Activated B cell treated with CpG ODN at 0.5 μM for 24 hours (primary cell): ENCODE data around the gene SELENOK. TPM values are rescaled to one million over a fixed set of nuclear protein-coding genes. Genes with fewer than 3 reads are reported as not detected.

Experiments used
- ATAC-seq: fragments of 200-7000 bp; cut with Tn5 transposase; one replicate; pipeline ENCODE4 v1.10.0; 2021; ENCODE audit warnings: low read depth, mild to moderate bottlenecking, moderate library complexity
- CTCF ChIA-PET: fragments of 350-600 bp; sonication (Branson Sonifier 250); formaldehyde crosslinking; loops from one replicate; lab custom pipeline; 2021; ENCODE audit warnings: antibody characterized with exemption; lab: Charles Lee
- POLR2A ChIA-PET: fragments of 350-600 bp; sonication (Branson Sonifier 250); formaldehyde crosslinking; loops from one replicate; lab custom pipeline; 2021; ENCODE audit warnings: antibody characterized with exemption; lab: Charles Lee
- DNase-seq: peaks from one replicate; pipeline ENCODE4 v3.0.0; 2022
- H3K27ac Mint-ChIP-seq: one replicate; pipeline ENCODE4 v1.8.0; 2020; ENCODE audit warnings: mixed read lengths
- H3K27me3 Mint-ChIP-seq: one replicate; pipeline ENCODE4 v1.8.0; 2021; ENCODE audit warnings: mixed read lengths
- H3K36me3 Mint-ChIP-seq: one replicate; pipeline ENCODE4 v1.8.0; 2021; ENCODE audit warnings: low read depth, mixed read lengths
- H3K4me1 Mint-ChIP-seq: one replicate; pipeline ENCODE4 v1.8.0; 2021; ENCODE audit warnings: mixed read lengths
- H3K4me3 Mint-ChIP-seq: one replicate; pipeline ENCODE4 v1.8.0; 2020; ENCODE audit warnings: mild to moderate bottlenecking, mixed read lengths
- H3K9me3 Mint-ChIP-seq: one replicate; pipeline ENCODE4 v1.8.0; 2020; ENCODE audit warnings: mixed read lengths
- CTCF ChIP-seq: fragments of 200-600 bp; IDR thresholded peaks from one replicate; pipeline ENCODE4 v1.8.0; 2022; ENCODE audit warnings: antibody characterized with exemption, mild to moderate bottlenecking
- intact Hi-C: fragments of 100-400 bp; cut with micrococcal nuclease; formaldehyde crosslinking; loops from one replicate; pipeline ENCODE4 v1.15.1; 2024
- total RNA-seq: library from RNA; stranded (reverse); gene quantifications from 2 replicates; pipeline ENCODE4 v1.2.3, GENCODE V29; 2022

Gene SELENOK
- total RNA-seq, 1 donor from 2014 or later: 29.8 TPM

GRCh38 chr3:53844262-53845102 is 47.2 kb downstream of the SELENOK start:
- peaks cover 34% of the 10 kb centered on the region for H3K4me1 Mint-ChIP-seq
- H3K27ac Mint-ChIP-seq: peak overlapping the region; percentile 57
- H3K4me3 Mint-ChIP-seq: peak overlapping the region; percentile 17
- H3K9me3 Mint-ChIP-seq: no peaks in the 10 kb centered on the region
- peaks cover 29% of the 10 kb centered on the region for H3K27me3 Mint-ChIP-seq
- ATAC-seq (peak; percentile 11), DNase-seq (no peak)
- CTCF ChIA-PET: no interaction called here
- no peak for TF ChIP-seq CTCF
- POLR2A ChIA-PET: no interaction called here
- intact Hi-C loops: no loop called here
- no peaks in the 10 kb centered on the region for H3K36me3 Mint-ChIP-seq

GRCh38 chr3:53843195-53844177 is 48.2 kb downstream of the SELENOK start:
- H3K36me3 Mint-ChIP-seq: no peaks in the 10 kb centered on the region
- H3K9me3 Mint-ChIP-seq: no peaks in the 10 kb centered on the region
- DNase-seq: no peak
- POLR2A ChIA-PET: no interaction called here
- TF ChIP-seq CTCF: no peak
- H3K27ac Mint-ChIP-seq: peak overlapping the region; percentile 57
- peaks cover 34% of the 10 kb centered on the region for H3K4me1 Mint-ChIP-seq
- CTCF ChIA-PET: no interaction called here
- peak overlapping the region; percentile 17 for H3K4me3 Mint-ChIP-seq
- ATAC-seq: peak; percentile 32
- peaks cover 24% of the 10 kb centered on the region for H3K27me3 Mint-ChIP-seq
- intact Hi-C loops: no loop called here

- H3K4me1 Mint-ChIP-seq: peaks cover 34% of the 10 kb centered on the region
- no peaks in the 10 kb centered on the region for H3K36me3 Mint-ChIP-seq
- intact Hi-C loops: no loop called here
- ATAC-seq: no peak
- no peak overlapping the region for H3K4me3 Mint-ChIP-seq
- H3K27me3 Mint-ChIP-seq: peaks cover 24% of the 10 kb centered on the region
- no peak for TF ChIP-seq CTCF
- no peak for DNase-seq
- POLR2A ChIA-PET: no interaction called here
- H3K27ac Mint-ChIP-seq: no peak overlapping the region
- no peaks in the 10 kb centered on the region for H3K9me3 Mint-ChIP-seq
- CTCF ChIA-PET: no interaction called here
Measured at GRCh38 chr3:53842436-53843194, 49.0 kb downstream of the SELENOK start.

- H3K4me1 Mint-ChIP-seq: peaks cover 26% of the 10 kb centered on the region
- H3K27me3 Mint-ChIP-seq: peaks cover 17% of the 10 kb centered on the region
- intact Hi-C loops: no loop called here
- H3K4me3 Mint-ChIP-seq: no peak overlapping the region
- H3K9me3 Mint-ChIP-seq: no peaks in the 10 kb centered on the region
- no peak for TF ChIP-seq CTCF
- H3K27ac Mint-ChIP-seq: no peak overlapping the region
- ChIA-PET POLR2A (no interaction called here), CTCF (no interaction called here)
- H3K36me3 Mint-ChIP-seq: no peaks in the 10 kb centered on the region
- ATAC-seq: no peak
- DNase-seq: no peak
Measured at GRCh38 chr3:53841296-53841695, 50.4 kb downstream of the SELENOK start.
